Activated effector memory CD4-positive, alpha-beta T cell treated with anti-CD3 and anti-CD28 coated beads, Interleukin-2, amount 50 U/mL, for 16 hours (primary cell): Measurements from ENCODE around the gene LRRC38.
"Not testable (repeated sequence)": the region's sequence is repeated elsewhere in the genome, so short reads cannot be mapped to it uniquely, and the experiment has no call there.

Source experiments
- DNase-seq: peaks from one replicate; pipeline ENCODE4 v3.0.0-alpha.2; 2020

The LRRC38 gene

GRCh38 chr1:13456904-13457532 lies 56.8 kb downstream of the LRRC38 start:
- no peak for DNase-seq

GRCh38 chr1:13451399-13451965 lies 62.3 kb downstream of the LRRC38 start:
- no peak for DNase-seq

- DNase-seq, result no peak
These were observed 63.6 kb downstream of the LRRC38 start for GRCh38 chr1:13450204-13450603.

GRCh38 chr1:13443335-13443979 lies 70.3 kb downstream of the LRRC38 start:
- DNase-seq, result no peak

GRCh38 chr1:13439104-13439783 lies 74.6 kb downstream of the LRRC38 start:
- not testable (repeated sequence) for DNase-seq

- no peak for DNase-seq
These were observed 78.3 kb downstream of the LRRC38 start for GRCh38 chr1:13435458-13435857.

GRCh38 chr1:13433694-13434358 lies 80.0 kb downstream of the LRRC38 start:
- DNase-seq, result not testable (repeated sequence)

GRCh38 chr1:13432251-13432650 lies 81.6 kb downstream of the LRRC38 start:
- no peak for DNase-seq

- DNase-seq, result no peak
These were observed 83.3 kb downstream of the LRRC38 start for GRCh38 chr1:13430495-13430894.
